ENCODE data around the gene TCOF1. TPM values are rescaled to one million over a fixed set of nuclear protein-coding genes. Genes with fewer than 3 reads are reported as not detected.

The TCOF1 gene
- total and polyA plus RNA-seq, 2 donors (not counting 1 experiment from before 2014, with no cell fraction given), result 30.9 to 62.4 TPM

- ATAC-seq (ENCODE audit: low read depth), result no peak
- peak overlapping the region; percentile 69 for H3K27ac Mint-ChIP-seq
Observed at GRCh38 chr5:150428106-150428876, 70.8 kb downstream of the TCOF1 start.

More at GRCh38 chr5:150428106-150428876, 70.8 kb downstream of the TCOF1 start:
- intact Hi-C loops (cut with micrococcal nuclease), result no loop called here
- Histone ChIP-seq H3K27ac (ENCODE audit: low read length in 2 of 2) (no peak overlapping the region), H3K4me1 (ENCODE audit: control insufficient read depth in 2 of 2, insufficient read depth in 2 of 2, low read length in 2 of 2) (peaks cover 40 to 47% of the 10 kb centered on the region in 2 donors), H3K4me3 (ENCODE audit: control extremely low read depth in 1 of 5, extremely low read depth in 1 of 5, insufficient read depth in 1 of 5, low read depth in 2 of 5, low read length in 4 of 5) (no peak overlapping the region), H3K36me3 (replicated peaks in 1 of 2; ENCODE audit: control extremely low read depth in 1 of 2, control insufficient read depth in 1 of 2, extremely low read depth in 1 of 2, insufficient read depth in 2 of 2, low read length in 1 of 2) (no peaks in the 10 kb centered on the region), H4K20me1 (ENCODE audit: control insufficient read depth, insufficient read depth, low read length, poor library complexity, severe bottlenecking) (no peaks in the 10 kb centered on the region), H3K9me3 (ENCODE audit: control extremely low read depth in 1 of 3, control insufficient read depth in 2 of 3, insufficient read depth in 1 of 3, low read length in 2 of 3) (no peaks in the 10 kb centered on the region), H3K4me2 (replicated peaks; ENCODE audit: low read depth, low read length, poor library complexity, severe bottlenecking) (peak overlapping the region; percentile 67), H3K9ac (ENCODE audit: low read length) (no peak overlapping the region), H3K79me2 (ENCODE audit: control insufficient read depth, insufficient read depth, low read length) (peaks cover 92% of the 10 kb centered on the region), H3K27me3 (replicated peaks in 1 of 4; ENCODE audit: control extremely low read depth in 1 of 4, control insufficient read depth in 3 of 4, insufficient read depth in 4 of 4, low read length in 3 of 4) (no peaks in the 10 kb centered on the region), H2AFZ (ENCODE audit: insufficient read depth, low read depth, low read length, poor library complexity, severe bottlenecking) (peak overlapping the region; percentile 2)
- Mint-ChIP-seq H3K4me3 (peak overlapping the region; percentile 0), H3K27me3 (no peaks in the 10 kb centered on the region), H3K9me3 (ENCODE audit: insufficient read depth) (no peaks in the 10 kb centered on the region), H3K4me1 (peaks cover 50% of the 10 kb centered on the region)
- POLR2A ChIA-PET, result interaction anchor here (12.8 to 21.5 kb wide), 2 partner anchors 16 to 28 kb away, joined by 286 to 387 read pairs; partner anchors contain the start of gene CD74
- 92% methylated on average over 15 of the region's 18 CpGs for WGBS (ENCODE audit: insufficient coverage)
- no peak for DNase-seq
- CTCF ChIA-PET, result interaction anchor here (1.0 to 14.4 kb wide), 4 partner anchors 8 to 28 kb away, joined by 3 to 396 read pairs (median 57); partner anchors contain the start of gene CD74
- TF ChIP-seq CTCF (IDR thresholded peaks at IDR 0.05) (no peak), EZH2 (IDR thresholded peaks at IDR 0.05; ENCODE audit: borderline replicate concordance, insufficient read depth, low read depth, low read length, poor library complexity, severe bottlenecking) (no peak)
